ENCODE data around the gene RAB11FIP3.
A peak's percentile ranks its signal among the peaks of the same experiment; 100 is the strongest.
"Not testable (repeated sequence)": the region's sequence is repeated elsewhere in the genome, so short reads cannot be mapped to it uniquely, and the experiment has no call there.

Gene RAB11FIP3

DNA sequence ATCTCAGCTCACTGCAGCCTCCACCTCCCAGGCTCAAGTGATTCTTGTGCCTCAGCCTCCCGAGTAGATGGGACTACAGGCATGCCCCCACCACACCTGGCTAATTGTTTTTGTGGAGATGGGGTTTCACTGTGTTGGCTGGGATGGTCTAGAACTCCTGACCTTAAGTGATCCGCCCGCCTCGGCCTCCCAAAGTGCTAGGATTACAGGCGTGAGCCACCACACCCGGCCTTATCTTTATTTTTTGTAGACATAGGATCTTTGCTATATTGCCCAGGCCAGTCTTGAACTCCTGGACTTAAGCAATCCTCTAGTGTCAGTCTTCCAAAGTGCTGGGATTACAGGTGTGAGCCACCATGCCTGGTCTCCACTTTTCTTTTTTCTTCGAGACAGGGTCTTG lies 44.0 kb downstream of the RAB11FIP3 start:
- H3K27ac ChIP-seq (ENCODE audit: low read length); H3K4me3 ChIP-seq (ENCODE audit: low read length in 2 of 2); H3K27me3 ChIP-seq (ENCODE audit: control insufficient read depth in 1 of 2, insufficient read depth in 2 of 2, low read length in 2 of 2); H3K9ac ChIP-seq (ENCODE audit: low read length in 2 of 2); H3K9me3 ChIP-seq (ENCODE audit: control insufficient read depth in 2 of 2, low read length in 2 of 2); H3K36me3 ChIP-seq (ENCODE audit: control insufficient read depth in 2 of 2, insufficient read depth in 2 of 2, low read length in 2 of 2): not testable (repeated sequence)
- peaks cover 11% of the 10 kb centered on the region for H3K4me1 ChIP-seq (ENCODE audit: control insufficient read depth, insufficient read depth, low read length)

DNA sequence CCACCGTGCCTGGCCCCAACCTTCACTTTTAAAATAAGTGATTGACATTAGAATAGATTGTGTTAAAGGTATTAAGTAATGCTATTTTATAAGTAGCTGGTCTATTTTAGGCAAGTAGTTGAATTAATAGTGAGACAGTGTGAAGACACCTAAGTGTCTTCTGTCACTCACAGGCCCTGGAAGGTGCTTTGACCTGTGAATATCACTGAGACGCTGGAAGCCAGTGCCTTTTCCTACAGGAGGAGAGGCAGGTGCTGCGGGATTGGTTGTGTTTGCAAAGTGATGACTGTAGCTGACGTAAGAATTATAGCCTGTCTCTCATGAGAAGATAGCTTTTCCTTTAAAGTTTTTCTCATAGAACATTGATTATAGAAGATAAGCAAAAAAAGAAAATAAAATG lies 45.0 kb downstream of the RAB11FIP3 start:
- Histone ChIP-seq H3K27me3 (ENCODE audit: control insufficient read depth in 1 of 2, insufficient read depth in 2 of 2, low read length in 2 of 2) (no peaks in the 10 kb centered on the region), H3K9ac (ENCODE audit: low read length in 2 of 2) (no peak overlapping the region), H3K27ac (ENCODE audit: low read length) (no peak overlapping the region), H3K9me3 (ENCODE audit: control insufficient read depth in 2 of 2, low read length in 2 of 2) (no peaks in the 10 kb centered on the region), H3K36me3 (ENCODE audit: control insufficient read depth in 2 of 2, insufficient read depth in 2 of 2, low read length in 2 of 2) (peaks cover 0 to 12% of the 10 kb centered on the region in 2 donors), H3K4me1 (ENCODE audit: control insufficient read depth, insufficient read depth, low read length) (peaks cover 12% of the 10 kb centered on the region), H3K4me3 (ENCODE audit: low read length in 2 of 2) (no peak overlapping the region)

GRCh38 chr16:471353-472198 lies 46.1 kb downstream of the RAB11FIP3 start:
- no peaks in the 10 kb centered on the region for H3K27me3 ChIP-seq (ENCODE audit: control insufficient read depth in 1 of 2, insufficient read depth in 2 of 2, low read length in 2 of 2)
- no peak overlapping the region for H3K9ac ChIP-seq (ENCODE audit: low read length in 2 of 2)
- H3K4me3 ChIP-seq (ENCODE audit: low read length in 2 of 2), result peak overlapping the region in 1 of 2 donors; percentile 40
- peaks cover 0 to 12% of the 10 kb centered on the region in 2 donors for H3K36me3 ChIP-seq (ENCODE audit: control insufficient read depth in 2 of 2, insufficient read depth in 2 of 2, low read length in 2 of 2)
- H3K4me1 ChIP-seq (ENCODE audit: control insufficient read depth, insufficient read depth, low read length), result peaks cover 14% of the 10 kb centered on the region
- no peaks in the 10 kb centered on the region for H3K9me3 ChIP-seq (ENCODE audit: control insufficient read depth in 2 of 2, low read length in 2 of 2)
- H3K27ac ChIP-seq (ENCODE audit: low read length), result no peak overlapping the region

DNA sequence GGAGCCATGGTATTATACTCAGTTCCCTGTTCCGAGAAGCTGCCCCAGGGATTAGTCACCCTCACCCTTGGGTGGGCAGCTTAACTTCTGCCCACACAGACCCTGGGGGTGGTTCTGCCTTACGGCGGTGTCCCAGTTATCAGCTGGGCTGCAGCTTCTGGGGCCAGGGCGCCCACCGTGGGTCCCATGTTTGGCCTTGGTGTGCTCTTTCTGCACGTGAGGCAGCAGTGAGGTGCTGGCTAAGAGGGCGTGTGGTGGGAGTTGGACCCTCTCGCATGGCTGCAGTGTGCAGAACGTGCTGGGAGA lies 46.7 kb downstream of the RAB11FIP3 start:
- H3K27ac ChIP-seq (ENCODE audit: low read length), result no peak overlapping the region
- peaks cover 0 to 12% of the 10 kb centered on the region in 2 donors for H3K36me3 ChIP-seq (ENCODE audit: control insufficient read depth in 2 of 2, insufficient read depth in 2 of 2, low read length in 2 of 2)
- H3K9ac ChIP-seq (ENCODE audit: low read length in 2 of 2), result no peak overlapping the region
- H3K27me3 ChIP-seq (ENCODE audit: control insufficient read depth in 1 of 2, insufficient read depth in 2 of 2, low read length in 2 of 2), result no peaks in the 10 kb centered on the region
- no peak overlapping the region for H3K4me3 ChIP-seq (ENCODE audit: low read length in 2 of 2)
- H3K4me1 ChIP-seq (ENCODE audit: control insufficient read depth, insufficient read depth, low read length), result peaks cover 11% of the 10 kb centered on the region
- H3K9me3 ChIP-seq (ENCODE audit: control insufficient read depth in 2 of 2, low read length in 2 of 2), result no peaks in the 10 kb centered on the region

DNA sequence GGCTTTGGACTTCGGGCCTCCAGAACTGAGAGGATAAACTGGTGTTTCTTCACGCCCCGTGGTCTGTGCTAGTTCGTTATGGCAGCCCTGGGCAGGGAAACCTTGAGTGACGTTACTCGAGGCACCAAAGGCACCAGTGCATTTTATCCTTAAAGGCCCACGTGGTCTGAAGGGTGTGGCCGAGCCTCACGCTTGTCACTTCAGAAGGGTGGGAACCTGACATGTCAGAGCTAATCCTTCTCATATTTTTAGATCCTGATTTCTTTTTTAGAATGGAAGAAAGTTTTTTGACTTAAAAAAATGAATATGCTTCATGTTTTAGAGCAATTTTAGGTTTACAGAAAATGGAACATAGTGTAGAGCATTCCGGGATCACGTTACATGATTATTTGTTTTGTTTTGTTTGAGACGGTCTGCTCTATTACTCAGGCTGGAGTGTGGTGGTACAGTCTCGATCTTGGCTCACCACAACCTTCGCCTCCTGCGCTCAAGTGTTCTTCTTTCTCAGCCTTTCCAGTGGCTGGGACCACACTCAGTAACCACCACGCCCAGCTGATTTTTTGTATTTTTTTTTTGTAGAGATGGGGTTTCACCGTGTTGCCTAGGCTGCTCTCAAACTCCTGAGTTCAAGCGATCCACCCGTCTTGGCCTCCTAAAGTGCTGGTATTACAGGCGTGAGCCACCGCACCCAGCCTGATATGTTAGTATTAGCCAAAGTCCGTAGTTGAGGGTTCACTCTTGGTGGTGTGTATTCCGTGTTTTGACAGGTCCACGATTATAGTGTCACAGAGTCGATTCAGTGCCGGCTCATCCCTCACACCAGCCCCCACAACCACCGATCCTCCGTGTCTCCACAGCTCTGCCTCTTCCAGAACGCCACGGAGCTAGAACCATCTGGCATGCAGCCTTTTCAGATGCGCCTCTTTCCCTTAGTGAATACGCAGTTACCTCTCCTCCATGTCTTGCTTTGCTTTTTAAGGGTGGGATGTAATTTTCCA lies 47.9 kb downstream of the RAB11FIP3 start:
- peaks cover 0 to 12% of the 10 kb centered on the region in 2 donors for H3K36me3 ChIP-seq (ENCODE audit: control insufficient read depth in 2 of 2, insufficient read depth in 2 of 2, low read length in 2 of 2)

GRCh38 chr16:474420-475122 lies 49.1 kb downstream of the RAB11FIP3 start:
- peaks cover 11% of the 10 kb centered on the region for H3K4me1 ChIP-seq (ENCODE audit: control insufficient read depth, insufficient read depth, low read length)
- no peaks in the 10 kb centered on the region for H3K27me3 ChIP-seq (ENCODE audit: control insufficient read depth in 1 of 2, insufficient read depth in 2 of 2, low read length in 2 of 2)
- H3K4me3 ChIP-seq (ENCODE audit: low read length in 2 of 2), result no peak overlapping the region
- no peaks in the 10 kb centered on the region for H3K9me3 ChIP-seq (ENCODE audit: control insufficient read depth in 2 of 2, low read length in 2 of 2)
- H3K36me3 ChIP-seq (ENCODE audit: control insufficient read depth in 2 of 2, insufficient read depth in 2 of 2, low read length in 2 of 2), result peaks cover 0 to 12% of the 10 kb centered on the region in 2 donors
- no peak overlapping the region for H3K27ac ChIP-seq (ENCODE audit: low read length)
- H3K9ac ChIP-seq (ENCODE audit: low read length in 2 of 2), result no peak overlapping the region

More for the DNA sequence above, 47.9 kb downstream of the RAB11FIP3 start:
- Histone ChIP-seq H3K27me3 (ENCODE audit: control insufficient read depth in 1 of 2, insufficient read depth in 2 of 2, low read length in 2 of 2) (no peaks in the 10 kb centered on the region), H3K27ac (ENCODE audit: low read length) (no peak overlapping the region), H3K4me3 (ENCODE audit: low read length in 2 of 2) (no peak overlapping the region), H3K9ac (ENCODE audit: low read length in 2 of 2) (no peak overlapping the region), H3K4me1 (ENCODE audit: control insufficient read depth, insufficient read depth, low read length) (peaks cover 11% of the 10 kb centered on the region), H3K9me3 (ENCODE audit: control insufficient read depth in 2 of 2, low read length in 2 of 2) (no peaks in the 10 kb centered on the region)

DNA sequence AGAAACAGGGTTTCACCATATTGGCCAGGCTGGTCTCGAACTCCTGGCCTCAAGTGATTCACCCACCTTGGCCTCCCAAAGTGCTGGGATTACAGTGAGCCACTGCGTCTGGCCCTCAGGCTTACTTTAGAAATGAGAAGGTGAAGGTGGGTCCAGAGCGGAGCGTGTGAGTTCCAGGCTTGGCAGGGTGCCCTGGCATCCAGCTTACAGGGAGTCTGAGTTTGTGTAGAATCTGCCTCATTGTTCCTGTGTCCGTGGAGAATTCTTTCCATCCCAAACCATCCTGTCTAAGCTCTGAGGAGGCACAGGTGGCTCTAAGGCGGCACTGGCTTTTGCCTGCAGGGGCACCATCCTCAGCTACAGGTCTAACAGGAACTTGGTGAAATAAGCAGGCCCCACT lies 50.6 kb downstream of the RAB11FIP3 start:
- Histone ChIP-seq H3K27ac (ENCODE audit: low read length) (no peak overlapping the region), H3K9me3 (ENCODE audit: control insufficient read depth in 2 of 2, low read length in 2 of 2) (no peaks in the 10 kb centered on the region), H3K4me1 (ENCODE audit: control insufficient read depth, insufficient read depth, low read length) (peaks cover 10% of the 10 kb centered on the region), H3K27me3 (ENCODE audit: control insufficient read depth in 1 of 2, insufficient read depth in 2 of 2, low read length in 2 of 2) (no peaks in the 10 kb centered on the region), H3K9ac (ENCODE audit: low read length in 2 of 2) (no peak overlapping the region), H3K4me3 (ENCODE audit: low read length in 2 of 2) (no peak overlapping the region), H3K36me3 (ENCODE audit: control insufficient read depth in 2 of 2, insufficient read depth in 2 of 2, low read length in 2 of 2) (peaks cover 0 to 12% of the 10 kb centered on the region in 2 donors)

GRCh38 chr16:477301-478157 lies 52.1 kb downstream of the RAB11FIP3 start:
- peaks cover 3% of the 10 kb centered on the region for H3K4me1 ChIP-seq (ENCODE audit: control insufficient read depth, insufficient read depth, low read length)
- H3K9me3 ChIP-seq (ENCODE audit: control insufficient read depth in 2 of 2, low read length in 2 of 2), result no peaks in the 10 kb centered on the region
- H3K4me3 ChIP-seq (ENCODE audit: low read length in 2 of 2), result no peak overlapping the region
- no peaks in the 10 kb centered on the region for H3K27me3 ChIP-seq (ENCODE audit: control insufficient read depth in 1 of 2, insufficient read depth in 2 of 2, low read length in 2 of 2)
- H3K27ac ChIP-seq (ENCODE audit: low read length), result no peak overlapping the region
- H3K36me3 ChIP-seq (ENCODE audit: control insufficient read depth in 2 of 2, insufficient read depth in 2 of 2, low read length in 2 of 2), result peaks cover 0 to 10% of the 10 kb centered on the region in 2 donors
- H3K9ac ChIP-seq (ENCODE audit: low read length in 2 of 2), result no peak overlapping the region

GRCh38 chr16:478287-478686 lies 52.8 kb downstream of the RAB11FIP3 start:
- H3K27me3 ChIP-seq (ENCODE audit: control insufficient read depth in 1 of 2, insufficient read depth in 2 of 2, low read length in 2 of 2); H3K4me3 ChIP-seq (ENCODE audit: low read length in 2 of 2); H3K9ac ChIP-seq (ENCODE audit: low read length in 2 of 2); H3K9me3 ChIP-seq (ENCODE audit: control insufficient read depth in 2 of 2, low read length in 2 of 2); H3K27ac ChIP-seq (ENCODE audit: low read length); H3K4me1 ChIP-seq (ENCODE audit: control insufficient read depth, insufficient read depth, low read length): not testable (repeated sequence)
- H3K36me3 ChIP-seq (ENCODE audit: control insufficient read depth in 2 of 2, insufficient read depth in 2 of 2, low read length in 2 of 2), result peaks cover 0 to 10% of the 10 kb centered on the region in 2 donors

Measured in stomach smooth muscle (tissue), 2 donors.